HEK293 (cell line): ENCODE data around the gene ZSCAN31.

ENCODE experiments used
- CTCF ChIP-seq: fragments of 450-650 bp; formaldehyde crosslinking; IDR thresholded peaks from 2 replicates; pipeline ENCODE4 v1.5.1; 2016; ENCODE audit warnings: missing biosample characterization, missing genetic modification characterization
- REPIN1 ChIP-seq: fragments of 450-650 bp; formaldehyde crosslinking; IDR thresholded peaks from 2 replicates; pipeline ENCODE4 v1.5.1; 2017; ENCODE audit warnings: missing biosample characterization, missing genetic modification characterization, low read depth
- SP3 ChIP-seq: fragments of 450-650 bp; formaldehyde crosslinking; IDR thresholded peaks from 2 replicates; pipeline ENCODE4 v1.5.1; 2016; ENCODE audit warnings: missing biosample characterization, missing genetic modification characterization
- ZBTB1 ChIP-seq: fragments of 450-650 bp; formaldehyde crosslinking; IDR thresholded peaks from 2 replicates; pipeline ENCODE4 v1.5.1; 2016; ENCODE audit warnings: missing biosample characterization, missing genetic modification characterization
- ZBTB20 ChIP-seq: fragments of 450-650 bp; formaldehyde crosslinking; IDR thresholded peaks from 2 replicates; pipeline ENCODE4 v1.5.1; 2016; ENCODE audit warnings: missing biosample characterization, missing genetic modification characterization
- ZNF239 ChIP-seq: fragments of 450-650 bp; formaldehyde crosslinking; IDR thresholded peaks from 2 replicates; pipeline ENCODE4 v1.5.1; 2016; ENCODE audit warnings: missing biosample characterization, missing genetic modification characterization
- ZNF473 ChIP-seq: fragments of 450-650 bp; formaldehyde crosslinking; IDR thresholded peaks from 2 replicates; pipeline ENCODE4 v1.5.1; 2017; ENCODE audit warnings: missing biosample characterization, missing genetic modification characterization
- ZNF629 ChIP-seq: fragments of 450-650 bp; formaldehyde crosslinking; IDR thresholded peaks from 2 replicates; pipeline ENCODE4 v1.5.1; 2017; ENCODE audit warnings: missing biosample characterization, missing genetic modification characterization
- ZNF664 ChIP-seq: fragments of 450-650 bp; formaldehyde crosslinking; IDR thresholded peaks from 2 replicates; pipeline ENCODE4 v1.5.1; 2016; ENCODE audit warnings: missing biosample characterization, missing genetic modification characterization
- ZNF670 ChIP-seq: fragments of 450-650 bp; formaldehyde crosslinking; IDR thresholded peaks from 2 replicates; pipeline ENCODE4 v1.5.1; 2016; ENCODE audit warnings: missing biosample characterization, missing genetic modification characterization, low read depth
- ZNF768 ChIP-seq: fragments of 450-650 bp; formaldehyde crosslinking; IDR thresholded peaks from 2 replicates; pipeline ENCODE4 v1.5.1; 2018; ENCODE audit warnings: missing biosample characterization, mild to moderate bottlenecking, missing genetic modification characterization
- ZSCAN18 ChIP-seq: fragments of 450-650 bp; formaldehyde crosslinking; IDR thresholded peaks from 2 replicates; pipeline ENCODE4 v1.5.1; 2016; ENCODE audit warnings: missing biosample characterization, missing genetic modification characterization

GRCh38 chr6:28326371-28326948 is 9.5 kb downstream of the ZSCAN31 start:
- TF ChIP-seq CTCF (tag by site-specific recombination) = no peak
- TF ChIP-seq ZBTB20 = no peak
- no peak for TF ChIP-seq ZNF239 (tag by site-specific recombination)
- TF ChIP-seq ZBTB1 (tag by site-specific recombination) = no peak
- TF ChIP-seq ZNF670 (tag by site-specific recombination) = no peak
- no peak for TF ChIP-seq ZNF473 (tag by site-specific recombination)
- no peak for TF ChIP-seq SP3 (tag by site-specific recombination)
- TF ChIP-seq REPIN1 (tag by site-specific recombination) = no peak
- no peak for TF ChIP-seq ZNF768
- TF ChIP-seq ZNF629 (tag by site-specific recombination) = no peak
- TF ChIP-seq ZSCAN18 (tag by site-specific recombination) = no peak
- TF ChIP-seq ZNF664 (tag by site-specific recombination) = no peak
